HG02798 (cell line): ENCODE data around the gene FGD3.
A peak's percentile ranks its signal among the peaks of the same experiment; 100 is the strongest.
"Not testable (repeated sequence)": the region's sequence is repeated elsewhere in the genome, so short reads cannot be mapped to it uniquely, and the experiment has no call there.

Source experiments
- ATAC-seq: cut with Tn5 transposase; IDR thresholded peaks from one replicate; pipeline ENCODE4 v1.9.1; 2021; ENCODE audit warnings: mild to moderate bottlenecking; ENCODE audit not compliant: unreplicated experiment, poor library complexity

Gene FGD3

GRCh38 chr9:92974761-92975755 lies 27.7 kb downstream of the FGD3 start:
- ATAC-seq: no peak

- no peak for ATAC-seq
Observed at GRCh38 chr9:92976431-92976830, 29.1 kb downstream of the FGD3 start.

- ATAC-seq: no peak
Observed at GRCh38 chr9:92977279-92977678, 30.0 kb downstream of the FGD3 start.

- no peak for ATAC-seq
Observed at GRCh38 chr9:92978345-92978875, 31.1 kb downstream of the FGD3 start.

GRCh38 chr9:92979283-92980056 lies 32.1 kb downstream of the FGD3 start:
- no peak for ATAC-seq

DNA sequence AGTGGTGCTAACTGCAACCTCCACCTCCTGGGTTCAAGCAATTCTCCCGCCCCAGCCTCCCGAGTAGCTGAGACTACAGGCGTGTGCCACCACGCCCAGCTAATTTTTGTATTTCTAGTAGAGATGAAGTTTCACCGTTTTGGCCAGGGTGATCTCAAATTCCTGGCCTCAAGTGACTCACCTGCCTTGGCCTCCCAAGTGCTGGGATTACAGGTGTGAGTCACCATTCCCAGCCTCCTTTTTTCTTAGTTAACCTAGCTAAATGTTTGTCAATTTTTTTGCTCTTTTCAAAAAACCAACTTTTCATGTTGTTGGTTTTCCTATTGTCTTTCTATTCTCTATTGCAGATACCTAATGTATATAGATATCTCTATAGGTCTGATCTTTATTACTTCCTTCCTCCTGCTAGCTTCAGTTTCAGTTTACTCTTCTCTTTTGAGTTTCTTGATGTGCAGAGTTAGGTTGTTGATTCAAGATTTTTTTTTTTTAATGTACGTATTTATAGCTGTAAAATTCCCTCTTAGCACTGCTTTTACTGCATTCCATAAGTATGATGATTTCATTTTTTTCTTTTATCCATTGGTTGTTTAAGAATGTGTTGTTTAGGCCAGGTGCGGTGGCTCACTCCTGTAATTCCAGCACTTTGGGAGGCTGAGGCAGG lies 32.9 kb downstream of the FGD3 start:
- no peak for ATAC-seq

DNA sequence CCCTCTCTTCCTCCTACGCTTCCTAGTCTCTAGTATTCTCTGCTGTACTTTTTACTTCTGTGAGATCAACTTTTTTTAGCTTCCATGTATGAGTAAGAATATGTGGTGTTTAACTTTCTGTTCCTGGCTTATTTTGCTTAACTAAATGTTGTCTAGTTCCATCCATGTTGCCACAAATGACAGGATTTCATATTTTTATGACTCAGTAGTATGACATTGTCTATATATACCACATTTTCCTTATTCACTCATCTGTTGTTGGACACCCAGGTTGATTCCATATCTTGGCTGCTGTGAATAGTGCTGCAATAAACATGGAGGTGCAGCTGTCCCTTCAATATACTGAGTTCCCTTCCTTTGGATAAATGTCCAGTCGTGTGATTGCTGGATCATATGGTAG lies 34.8 kb downstream of the FGD3 start:
- ATAC-seq: no peak

- no peak for ATAC-seq
Observed at GRCh38 chr9:92983984-92984589, 36.8 kb downstream of the FGD3 start.

- no peak for ATAC-seq
Observed at GRCh38 chr9:92984976-92985375, 37.7 kb downstream of the FGD3 start.

DNA sequence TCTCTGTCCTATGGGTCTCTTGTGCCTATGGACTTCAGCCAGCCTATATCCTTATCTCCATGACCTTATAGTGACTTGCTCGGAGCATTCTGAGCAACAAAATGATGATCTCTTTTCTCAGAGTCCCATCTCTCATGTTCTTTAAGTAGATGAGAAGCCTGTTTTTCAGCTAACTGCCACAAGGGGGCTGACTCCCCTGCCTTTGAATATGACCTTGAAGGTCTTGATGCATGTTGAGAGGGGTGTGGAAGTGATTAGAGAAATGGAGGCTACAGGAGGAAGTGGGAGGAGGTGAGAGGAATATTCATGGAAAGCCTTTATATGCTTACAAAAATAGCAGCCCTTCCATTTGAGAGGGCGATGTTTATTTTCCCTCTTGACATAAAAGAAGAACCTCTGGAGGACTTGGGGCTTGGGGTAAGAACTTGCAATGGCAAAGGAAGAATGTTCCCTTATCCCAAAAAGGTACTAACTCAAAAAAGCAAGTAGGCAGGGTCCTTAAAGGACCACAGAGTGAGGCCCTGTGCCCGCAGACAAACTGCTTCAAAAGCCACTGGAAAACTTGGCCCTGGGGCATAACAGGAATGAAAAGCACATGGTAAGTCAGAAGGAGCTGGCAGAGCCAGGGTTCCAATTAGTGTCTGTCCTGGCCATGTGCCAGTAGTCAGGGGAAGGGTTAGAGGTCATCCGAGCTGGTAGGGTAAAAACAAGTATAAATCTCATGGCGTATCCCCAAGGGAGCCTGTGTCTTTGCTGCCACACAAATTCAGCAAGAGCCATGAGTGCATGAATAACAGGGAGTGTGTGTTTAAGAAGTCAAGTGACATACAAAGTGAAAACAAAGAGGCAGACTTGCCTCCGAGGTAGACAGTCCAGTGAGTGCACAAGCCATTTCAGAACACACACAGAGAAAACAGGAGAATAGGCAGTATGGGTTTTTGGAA lies 39.1 kb downstream of the FGD3 start:
- ATAC-seq: no peak

DNA sequence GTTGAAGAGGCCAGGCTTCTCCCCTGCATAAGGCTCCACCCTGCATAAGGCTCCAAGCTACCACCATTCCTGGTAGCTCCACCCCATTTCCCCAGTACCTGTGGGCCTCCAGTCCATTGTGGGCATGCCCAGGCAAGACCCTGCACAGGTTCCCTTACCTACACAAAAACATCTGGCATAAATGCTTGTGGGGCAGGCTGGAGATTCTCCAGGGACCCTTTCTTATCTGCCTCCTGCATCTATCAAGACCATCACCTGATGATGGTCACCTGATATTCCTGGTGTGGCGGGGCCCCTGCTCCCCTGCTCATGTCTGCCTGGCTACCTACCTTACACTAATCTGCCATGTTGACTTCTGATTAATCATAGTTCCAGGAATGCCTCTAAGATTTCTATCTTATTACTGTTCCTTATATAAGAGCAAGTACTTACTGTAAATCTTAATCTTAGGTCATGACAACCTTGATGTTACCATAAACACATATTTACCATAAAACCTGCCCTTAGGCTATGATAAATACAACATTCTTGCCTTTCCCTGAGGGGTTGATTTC lies 41.0 kb downstream of the FGD3 start:
- ATAC-seq: no peak

GRCh38 chr9:92989561-92989960 lies 42.2 kb downstream of the FGD3 start:
- no peak for ATAC-seq

- ATAC-seq: no peak
Observed at GRCh38 chr9:92990461-92990860, 43.1 kb downstream of the FGD3 start.

DNA sequence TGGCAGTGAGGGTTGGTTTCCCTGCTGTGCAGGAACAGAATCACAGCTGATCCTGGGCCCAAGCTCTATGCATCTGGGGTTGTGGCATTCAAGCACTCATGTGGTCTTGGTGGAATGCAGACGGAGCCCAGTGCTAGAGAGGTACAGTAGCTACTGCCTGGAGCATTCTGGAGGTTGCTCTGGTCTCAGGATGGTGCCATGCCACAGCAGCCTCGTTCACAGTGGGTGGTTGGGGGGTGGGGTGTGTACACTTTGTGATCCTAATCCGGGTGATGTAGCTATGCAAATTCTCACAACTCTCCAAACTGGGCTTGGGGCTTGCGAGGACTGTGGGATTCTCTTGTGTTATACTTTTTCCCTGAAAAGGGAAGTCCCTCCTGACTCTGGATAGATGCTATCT lies 45.2 kb downstream of the FGD3 start:
- no peak for ATAC-seq

- ATAC-seq: not testable (repeated sequence)
Observed at GRCh38 chr9:92998871-92999270, 51.5 kb downstream of the FGD3 start.

- no peak for ATAC-seq
Observed at GRCh38 chr9:93001031-93001430, 53.7 kb downstream of the FGD3 start.

DNA sequence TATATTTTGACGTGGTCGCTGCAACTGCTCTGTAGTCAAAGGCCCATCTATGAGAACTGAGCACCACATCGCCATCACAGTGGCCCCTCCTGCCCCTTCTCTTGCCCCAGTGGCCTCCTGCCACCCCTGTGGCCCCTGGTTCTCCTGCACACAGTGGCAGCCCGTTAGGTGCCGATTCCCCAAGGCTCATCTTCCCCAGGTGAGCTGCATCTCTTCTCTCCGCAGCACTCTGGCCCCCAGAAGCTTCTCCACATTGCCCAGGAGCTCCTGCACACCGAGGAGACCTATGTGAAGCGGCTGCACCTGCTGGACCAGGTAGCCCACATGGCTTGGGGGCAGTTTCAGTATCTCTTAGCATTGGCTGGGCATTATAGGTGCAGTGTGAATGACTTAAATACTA lies 55.4 kb downstream of the FGD3 start:
- no peak for ATAC-seq

DNA sequence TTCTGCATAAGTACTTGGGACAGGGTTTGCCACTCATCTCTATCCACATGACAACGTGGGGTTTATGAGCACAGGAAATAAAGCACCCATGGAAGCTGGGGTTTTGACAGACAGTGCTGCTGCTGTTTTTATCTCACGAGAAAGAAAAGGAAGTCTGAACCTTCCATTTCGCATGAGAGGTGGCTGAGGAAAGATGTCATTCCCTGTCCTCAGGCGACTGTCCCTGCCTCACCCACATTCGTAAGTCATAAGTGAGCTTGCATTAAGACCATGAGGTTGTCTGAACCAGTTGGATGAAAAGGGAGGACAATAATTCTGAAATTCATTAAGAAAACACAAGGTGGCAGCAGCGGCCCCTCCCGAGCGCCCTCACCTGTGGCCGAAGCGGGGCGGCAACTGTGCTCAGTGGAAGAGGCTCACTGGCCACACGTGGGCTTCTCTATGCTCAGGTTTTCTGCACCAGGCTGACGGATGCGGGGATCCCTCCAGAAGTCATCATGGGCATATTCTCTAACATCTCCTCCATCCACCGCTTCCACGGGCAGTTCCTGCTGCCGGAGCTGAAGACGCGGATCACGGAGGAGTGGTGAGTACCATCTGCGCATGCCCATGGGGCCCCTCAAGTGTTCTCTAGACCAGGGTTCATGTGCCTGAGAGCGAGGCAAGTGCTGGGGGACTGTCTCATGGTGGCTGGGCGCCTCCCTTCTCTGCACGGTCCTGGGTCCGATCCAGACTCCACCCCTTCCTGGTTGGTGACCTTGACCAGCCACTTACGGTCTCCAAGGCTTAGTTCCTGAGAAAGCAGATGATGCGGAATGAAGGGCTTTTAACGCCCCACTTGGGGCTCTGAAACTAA lies 56.5 kb downstream of the FGD3 start:
- ATAC-seq: peak; percentile 43
